CD4-positive, alpha-beta T cell treated with Interleukin-2 at 100 ng/mL for 4 hours (primary cell): ENCODE results near the gene LHB.
A peak's percentile ranks its signal among the peaks of the same experiment; 100 is the strongest.

Experiments
- DNase-seq: peaks from one replicate; pipeline ENCODE4 v3.0.0-alpha.2; 2020; ENCODE audit warnings: low spot score

LHB gene

GRCh38 chr19:48975947-48976847 is 40.7 kb downstream of the LHB start:
- no peak for DNase-seq

- peak; percentile 82 for DNase-seq
These were observed 45.9 kb downstream of the LHB start for GRCh38 chr19:48970923-48971395.

- no peak for DNase-seq
These were observed 46.6 kb downstream of the LHB start for GRCh38 chr19:48970139-48970766.

GRCh38 chr19:48969276-48970138 is 47.4 kb downstream of the LHB start:
- no peak for DNase-seq

- no peak for DNase-seq
These were observed 48.1 kb downstream of the LHB start for GRCh38 chr19:48968813-48969218.

- no peak for DNase-seq
These were observed 48.7 kb downstream of the LHB start for GRCh38 chr19:48968179-48968661.

- DNase-seq: no peak
These were observed 49.3 kb downstream of the LHB start for GRCh38 chr19:48967346-48968178.

GRCh38 chr19:48966541-48967345 is 50.1 kb downstream of the LHB start:
- DNase-seq: no peak
